Astrocyte of the spinal cord (primary cell): ENCODE results near the gene POLR3H.
"Not testable (repeated sequence)": the region's sequence is repeated elsewhere in the genome, so short reads cannot be mapped to it uniquely, and the experiment has no call there.

Experiments
- DNase-seq: peaks from one replicate; pipeline ENCODE4 v3.0.0; 2011; ENCODE audit warnings: low read depth, low spot score
- H3K4me3 ChIP-seq: 2 replicates; pipeline ENCODE4 v1.5.1; 2011; ENCODE audit warnings: low read depth, mild to moderate bottlenecking, low read length, moderate library complexity
- CTCF ChIP-seq: IDR thresholded peaks from 2 replicates; pipeline ENCODE4 v1.5.1; 2012; ENCODE audit warnings: low read depth, mild to moderate bottlenecking, low read length, inconsistent platforms
- in situ Hi-C: cut with HindIII; loops from 2 replicates; pipeline ENCODE4 v1.10.0; 2017; ENCODE audit warnings: low sequenced_read_pairs

POLR3H gene

DNA sequence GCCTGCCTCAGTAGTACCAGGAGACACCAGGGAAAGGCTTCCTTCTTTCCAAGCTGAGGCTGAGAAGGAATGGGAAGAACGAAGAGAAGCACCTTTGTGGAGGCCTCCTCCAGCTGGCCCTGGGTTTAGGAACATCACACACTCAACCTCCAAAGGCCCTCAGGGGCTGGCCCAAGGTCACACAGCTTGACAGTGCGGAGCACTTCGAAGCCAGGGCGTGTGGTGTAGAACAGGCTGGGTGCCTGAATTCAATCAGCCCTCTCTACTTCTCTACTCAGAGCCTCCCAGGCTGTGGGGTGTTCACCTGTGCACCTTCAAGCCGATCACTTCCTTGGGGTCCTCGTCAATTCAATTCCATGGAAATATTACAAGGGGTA is 15.8 kb upstream of the POLR3H start:
- peak overlapping the region; percentile 53 for H3K4me3 ChIP-seq
- no peak for TF ChIP-seq CTCF
- in situ Hi-C loops, result no loop called here
- no peak for DNase-seq

- DNase-seq, H3K4me3 ChIP-seq, in situ Hi-C loops: not testable (repeated sequence)
Observed at GRCh38 chr22:41558241-41558630, 14.0 kb upstream of the POLR3H start.

- in situ Hi-C loops, result no loop called here
- H3K4me3 ChIP-seq, result no peak overlapping the region
- no peak for TF ChIP-seq CTCF
- DNase-seq, result peak; percentile 87
Observed at GRCh38 chr22:41557401-41558240, 13.4 kb upstream of the POLR3H start.

GRCh38 chr22:41556561-41556960 is 12.3 kb upstream of the POLR3H start:
- no peak overlapping the region for H3K4me3 ChIP-seq
- no peak for DNase-seq
- TF ChIP-seq CTCF, result no peak
- in situ Hi-C loops, result no loop called here

DNA sequence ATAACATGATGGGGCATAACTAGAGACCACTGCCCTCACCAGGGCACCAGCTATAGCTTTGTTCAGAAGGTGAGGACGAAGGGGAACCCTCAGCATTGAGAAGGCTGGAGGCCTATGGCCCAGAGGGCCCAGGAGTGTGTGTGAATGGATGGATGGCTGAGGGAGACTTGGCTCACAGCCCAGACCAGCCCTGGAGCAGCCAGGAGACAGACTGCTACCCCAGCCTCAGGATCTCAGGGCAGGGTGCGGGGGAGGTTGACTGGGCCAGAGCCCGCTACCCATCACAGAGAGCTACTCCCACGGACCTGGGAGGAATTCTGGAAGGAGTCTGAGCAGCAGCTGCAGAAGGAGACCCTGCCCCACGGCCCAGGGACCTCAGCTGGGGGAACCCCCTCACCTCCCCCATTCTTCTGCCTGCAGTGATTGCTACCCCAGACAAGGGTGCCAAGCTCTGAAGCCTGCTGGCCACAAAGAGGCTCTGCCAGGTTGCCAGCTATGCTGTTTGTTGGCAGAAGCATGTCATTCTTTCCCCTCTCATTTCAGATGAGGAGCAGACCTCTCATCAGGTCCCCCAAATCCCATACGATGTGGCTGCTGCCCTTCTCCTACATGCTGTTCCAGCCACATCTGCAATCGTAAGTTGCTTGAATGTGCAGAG is 11.2 kb upstream of the POLR3H start:
- H3K4me3 ChIP-seq, result no peak overlapping the region
- TF ChIP-seq CTCF, result no peak
- no peak for DNase-seq
- in situ Hi-C loops, result no loop called here

GRCh38 chr22:41551877-41552582 is 7.8 kb upstream of the POLR3H start:
- TF ChIP-seq CTCF, result no peak
- in situ Hi-C loops, result no loop called here
- DNase-seq, result no peak
- H3K4me3 ChIP-seq, result no peak overlapping the region
